SHP77 (cell line): ENCODE results near the gene STAP2.
"Not testable (repeated sequence)": the region's sequence is repeated elsewhere in the genome, so short reads cannot be mapped to it uniquely, and the experiment has no call there.

Source experiments
- DNase-seq, 2 experiments: peaks; one replicate each; lab custom pipeline; 2025; lab: John Stamatoyannopoulos, UW

The STAP2 gene

GRCh38 chr19:4298810-4299550 lies 39.6 kb downstream of the STAP2 start:
- DNase-seq = no peak

GRCh38 chr19:4297901-4298809 lies 40.5 kb downstream of the STAP2 start:
- DNase-seq = peak; percentile 12 to 30

DNA sequence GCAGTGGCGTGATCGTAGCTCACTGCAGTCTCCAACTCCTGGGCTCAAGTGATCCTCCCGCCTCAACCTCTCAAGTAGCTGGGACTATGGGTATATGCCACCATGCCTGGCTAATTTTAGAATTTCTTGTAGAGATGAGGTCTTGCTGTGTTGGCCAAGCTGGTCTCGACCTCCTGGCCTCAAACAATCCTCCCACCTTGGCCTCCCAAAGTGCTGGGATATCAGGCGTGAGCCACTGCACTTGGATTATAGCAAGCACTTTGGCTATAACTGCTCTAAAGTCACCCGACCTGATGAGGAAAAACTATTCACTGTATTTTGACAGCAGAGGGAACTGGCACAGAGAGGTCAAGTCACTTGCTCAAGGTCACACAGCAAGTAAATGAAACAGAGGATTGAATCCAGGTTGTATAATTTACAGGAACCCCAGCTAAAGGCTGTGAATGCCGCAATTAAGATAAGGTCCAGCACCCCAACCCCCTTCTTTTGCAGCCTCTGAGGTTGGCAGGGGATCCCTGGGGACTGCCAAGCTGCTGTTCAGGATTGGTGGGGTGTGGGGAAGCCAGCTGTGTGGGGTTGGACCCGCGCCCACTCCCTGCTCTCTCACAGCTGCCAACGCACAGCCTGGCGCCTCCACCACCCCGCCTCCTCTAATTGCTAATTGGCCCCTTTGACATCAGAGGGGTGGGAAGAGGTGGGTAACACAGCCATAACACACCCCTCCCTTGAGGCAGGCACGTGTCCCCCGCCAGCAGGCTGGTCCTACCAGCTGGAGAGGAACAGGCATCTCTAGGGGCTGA lies 42.5 kb downstream of the STAP2 start:
- DNase-seq = peak; percentile 66 to 68

DNA sequence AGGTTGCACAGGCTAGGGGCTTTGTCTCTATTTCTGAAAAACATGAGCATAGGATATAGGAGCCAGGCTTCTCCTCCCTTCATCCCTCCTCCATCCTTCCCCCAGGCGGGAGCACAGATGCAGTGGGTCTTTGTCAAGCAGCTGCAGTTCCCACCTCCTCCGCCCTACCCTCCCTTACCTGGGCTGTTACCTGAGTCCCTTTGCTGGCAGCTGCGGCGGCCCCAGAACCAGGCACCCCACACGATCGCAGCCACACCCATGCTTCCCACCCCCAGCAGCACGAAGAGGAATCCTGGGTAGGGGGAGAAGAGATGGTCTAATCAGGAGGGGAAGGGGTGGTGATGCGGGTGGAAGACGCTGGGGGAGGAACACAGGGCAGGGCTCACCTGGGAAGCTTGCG lies 44.2 kb downstream of the STAP2 start:
- no peak for DNase-seq

- DNase-seq = no peak
Measured at GRCh38 chr19:4292515-4292914, 46.1 kb downstream of the STAP2 start.

- no peak for DNase-seq
Measured at GRCh38 chr19:4291184-4291732, 47.4 kb downstream of the STAP2 start.

DNA sequence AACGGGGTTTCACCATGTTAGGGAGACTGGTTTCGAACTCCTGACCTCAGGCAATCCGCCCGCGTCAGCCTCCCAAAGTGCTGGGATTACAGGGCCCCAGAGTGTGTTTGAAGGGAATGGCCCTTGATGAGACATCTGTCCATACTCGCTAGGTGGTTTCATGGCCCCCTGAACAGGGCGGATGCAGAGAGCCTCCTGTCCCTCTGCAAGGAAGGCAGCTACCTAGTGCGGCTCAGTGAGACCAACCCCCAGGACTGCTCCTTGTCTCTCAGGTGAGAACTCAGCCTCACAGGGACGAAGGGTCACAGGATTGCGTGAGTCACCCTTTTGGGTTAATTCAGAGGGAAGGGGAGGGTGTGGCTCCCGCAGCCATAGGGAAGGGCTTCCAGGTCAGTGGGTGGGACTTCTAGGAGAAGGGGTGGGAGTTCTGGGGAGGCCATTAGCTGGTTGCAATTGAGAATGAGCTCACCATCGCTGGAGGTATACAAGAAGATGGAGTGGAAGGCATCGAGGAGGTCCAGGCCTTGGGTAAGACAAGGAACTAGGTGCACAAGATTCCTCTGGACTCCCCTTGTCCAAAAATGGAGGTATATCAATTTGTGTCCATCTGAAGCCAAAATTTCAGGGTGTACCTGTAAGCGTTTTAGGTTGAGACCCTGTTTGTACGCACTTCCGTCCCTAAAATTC lies 50.4 kb downstream of the STAP2 start:
- DNase-seq = no peak

- not testable (repeated sequence) for DNase-seq
Measured at GRCh38 chr19:4286141-4286540, 52.5 kb downstream of the STAP2 start.

DNA sequence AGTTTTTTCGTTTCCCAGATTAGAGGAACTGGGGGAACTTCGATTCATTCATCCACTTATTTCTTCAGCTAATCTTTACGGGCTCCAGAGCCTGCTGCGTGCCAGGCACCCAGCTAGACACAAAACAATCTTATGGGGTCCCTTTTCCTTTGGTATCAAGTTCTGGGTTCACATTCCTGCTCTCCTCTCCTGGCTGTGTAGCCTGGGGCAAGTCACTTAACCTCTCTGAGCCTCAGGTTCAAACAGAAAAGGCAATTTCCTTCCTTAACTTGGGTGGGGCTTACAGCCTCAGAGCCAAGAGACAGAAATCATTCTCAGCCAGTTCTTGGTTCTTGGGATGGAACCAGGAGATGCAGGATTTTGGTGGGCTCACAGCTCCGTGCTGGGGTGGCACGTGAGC lies 53.7 kb downstream of the STAP2 start:
- no peak for DNase-seq

DNA sequence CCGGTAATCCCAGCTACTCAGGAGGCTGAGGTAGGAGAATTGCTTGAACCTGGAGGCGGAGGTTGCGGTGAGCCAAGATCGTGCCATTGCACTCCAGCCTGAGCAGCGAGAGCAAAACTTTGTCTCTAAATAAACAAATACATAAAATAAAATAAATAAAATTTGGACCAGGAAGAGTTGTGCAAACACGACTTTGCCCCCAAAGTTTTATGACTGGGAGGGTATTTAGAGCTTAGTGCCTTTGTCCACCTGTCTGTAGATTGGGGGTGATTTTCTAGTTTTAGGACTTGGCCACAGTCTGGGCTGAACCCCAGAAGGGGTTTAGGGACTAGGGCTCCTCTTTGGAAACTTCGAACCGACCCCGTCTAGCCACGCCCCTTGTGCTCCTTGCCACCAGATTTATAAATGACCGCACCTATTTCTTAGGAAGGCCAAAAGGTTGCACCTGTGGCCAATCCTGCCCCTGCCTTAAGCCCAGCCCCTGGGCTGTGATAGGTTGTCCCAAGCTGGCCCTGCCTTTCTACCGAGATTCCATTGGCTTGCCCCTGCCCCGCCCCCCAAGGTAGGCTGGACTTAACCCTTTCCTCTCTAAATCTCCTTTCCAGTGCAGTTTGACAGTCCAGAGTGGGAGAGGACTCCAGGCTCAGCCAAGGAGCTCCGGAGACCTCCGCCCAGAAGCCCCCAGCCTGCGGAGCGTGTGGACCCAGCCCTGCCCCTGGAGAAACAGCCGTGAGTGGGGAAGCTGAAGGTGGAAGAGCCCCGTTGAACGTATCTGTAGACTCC lies 54.3 kb downstream of the STAP2 start:
- peak; percentile 33 to 50 for DNase-seq

DNA sequence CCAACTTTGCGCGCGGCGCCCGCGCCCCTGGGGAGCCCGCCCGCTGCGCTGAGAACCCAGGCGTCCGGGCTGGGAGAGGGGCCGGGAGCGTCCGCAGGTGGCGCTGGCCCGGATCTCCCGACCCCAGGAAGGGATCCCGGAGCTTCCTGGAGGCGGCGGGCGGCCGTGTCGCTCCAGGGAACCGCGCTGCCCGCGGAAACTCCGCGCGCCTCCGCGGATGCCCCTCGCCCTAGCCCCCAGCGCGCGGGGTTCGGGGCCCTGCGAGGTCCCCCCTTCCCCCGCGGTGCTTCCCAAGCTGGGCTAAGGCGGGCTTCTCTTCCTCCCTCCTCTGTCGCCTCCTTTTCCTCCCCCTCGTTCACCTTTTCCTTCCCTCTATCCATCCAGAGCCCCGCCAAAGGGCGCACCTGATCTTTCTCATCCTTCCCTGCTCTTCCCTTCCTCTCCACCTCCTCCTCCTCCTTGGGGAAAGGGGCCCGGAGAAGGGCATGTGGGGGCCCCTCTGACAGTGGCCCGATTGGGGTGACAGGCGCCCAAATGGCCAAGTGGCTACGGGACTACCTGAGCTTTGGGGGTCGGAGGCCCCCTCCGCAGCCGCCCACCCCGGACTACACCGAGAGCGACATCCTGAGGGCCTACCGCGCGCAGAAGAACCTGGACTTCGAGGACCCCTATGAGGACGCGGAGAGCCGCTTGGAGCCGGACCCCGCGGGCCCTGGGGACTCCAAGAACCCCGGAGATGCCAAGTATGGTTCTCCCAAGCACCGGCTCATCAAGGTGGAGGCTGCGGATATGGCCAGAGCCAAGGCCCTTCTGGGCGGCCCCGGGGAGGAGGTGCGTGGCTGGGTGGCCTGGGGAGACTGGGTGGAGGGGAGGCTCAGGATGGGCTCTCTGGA lies 58.9 kb downstream of the STAP2 start:
- no peak for DNase-seq

- DNase-seq = no peak
Measured at GRCh38 chr19:4279267-4279529, 59.4 kb downstream of the STAP2 start.

DNA sequence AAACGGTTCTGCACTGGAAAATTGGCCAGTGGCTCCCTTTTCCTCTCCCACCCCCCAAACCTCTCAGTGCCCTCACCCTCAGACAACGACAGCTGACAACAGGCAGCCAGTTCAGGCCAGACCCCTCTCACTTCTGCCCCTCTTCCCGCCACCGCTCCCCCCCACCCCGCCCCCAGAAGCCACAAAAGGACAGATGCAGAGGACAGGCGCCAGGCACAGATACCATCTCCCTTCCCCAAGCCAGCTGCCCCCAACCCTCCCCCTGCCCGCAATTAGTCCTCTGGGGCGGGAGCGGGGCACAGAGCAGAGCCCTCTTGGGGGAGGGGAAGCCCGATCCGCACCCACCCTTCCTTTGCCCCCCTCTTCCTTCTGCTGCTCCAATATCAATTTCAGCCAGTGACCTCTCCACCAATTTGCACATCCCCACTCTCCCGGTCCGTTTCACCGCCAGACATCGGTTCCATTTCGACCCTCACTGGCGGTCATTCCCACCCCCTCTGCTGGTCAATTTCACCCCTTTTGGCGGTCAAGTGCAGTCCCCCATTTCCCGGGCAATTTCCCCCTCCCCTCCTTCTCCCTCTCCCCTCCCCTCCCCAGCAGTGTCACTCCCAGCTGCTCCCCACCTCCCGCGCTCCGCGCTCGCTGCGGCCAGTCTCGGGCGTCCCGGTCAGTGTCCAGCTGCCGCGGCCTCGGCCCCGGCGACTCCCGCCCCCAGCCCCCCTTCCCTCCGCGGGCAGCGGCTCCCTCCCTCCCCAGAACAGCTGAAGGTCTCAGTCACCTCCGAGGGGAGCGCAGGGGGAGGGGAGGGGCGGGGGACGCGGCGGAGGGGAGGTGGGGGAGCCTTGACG lies 60.0 kb downstream of the STAP2 start, which contains the start of gene SHD:
Gene SHD, plus strand, starts transcription at position 848 of the 848 bp plus-strand sequence. CDS start 798 bp downstream, outside the sequence.
- peak in 1 of 2 experiments; percentile 26 for DNase-seq

- DNase-seq = no peak
Measured at GRCh38 chr19:4278010-4278409, 60.6 kb downstream of the STAP2 start.

- no peak for DNase-seq
Measured at GRCh38 chr19:4277191-4277696, 61.4 kb downstream of the STAP2 start.

- not testable (repeated sequence) for DNase-seq
Measured at GRCh38 chr19:4274321-4274686, 64.3 kb downstream of the STAP2 start.
